ENCODE data around the gene ZMAT2.

ZMAT2 gene

GRCh38 chr5:140678993-140679392 is 21.3 kb upstream of the ZMAT2 start:
- no peak for TF ChIP-seq CTCF (IDR thresholded peaks at IDR 0.05; ENCODE audit: low read length)
- TF ChIP-seq EZH2phosphoT487 (IDR thresholded peaks at IDR 0.05; ENCODE audit: low read length): no peak
- Histone ChIP-seq H3K4me1 (ENCODE audit: low read length) (peaks cover 7% of the 10 kb centered on the region; the same call in 1 of the 2 replicates), H4K20me1 (ENCODE audit: insufficient read depth, low read length) (no peaks in the 10 kb centered on the region), H3K9me2 (replicated peaks; ENCODE audit: insufficient read depth, low read length) (no peaks in the 10 kb centered on the region), H2AFZ (ENCODE audit: low read length) (no peak overlapping the region), H3K79me2 (ENCODE audit: low read length) (no peaks in the 10 kb centered on the region), H3K27ac (ENCODE audit: low read length) (no peak overlapping the region), H3K9me3 (replicated peaks; ENCODE audit: insufficient read depth, low read length) (no peaks in the 10 kb centered on the region), H3F3A (ENCODE audit: insufficient read depth, low read length) (no peaks in the 10 kb centered on the region; the same call in 1 of the 2 replicates), H3K4me2 (ENCODE audit: low read depth, low read length) (no peak overlapping the region), H3K4me3 (ENCODE audit: low read length) (no peak overlapping the region), H3K27me3 (replicated peaks; ENCODE audit: insufficient read depth, low read length) (no peaks in the 10 kb centered on the region), H3K36me3 (replicated peaks; ENCODE audit: insufficient read depth, low read length) (no peaks in the 10 kb centered on the region; the same call in 1 of the 2 replicates), H3K9ac (ENCODE audit: low read length) (no peak overlapping the region)
- DNase-seq: no peak

GRCh38 chr5:140690376-140690932 is 9.8 kb upstream of the ZMAT2 start:
- no peaks in the 10 kb centered on the region for H4K20me1 ChIP-seq (ENCODE audit: insufficient read depth, low read length)
- H2AFZ ChIP-seq (ENCODE audit: low read length): peak overlapping the region; percentile 93
- H3F3A ChIP-seq (ENCODE audit: insufficient read depth, low read length): peaks cover 15% of the 10 kb centered on the region
- H3K36me3 ChIP-seq (replicated peaks; ENCODE audit: insufficient read depth, low read length): peaks cover 10% of the 10 kb centered on the region
- DNase-seq: no peak
- H3K27me3 ChIP-seq (replicated peaks; ENCODE audit: insufficient read depth, low read length): no peaks in the 10 kb centered on the region
- TF ChIP-seq EZH2phosphoT487 (IDR thresholded peaks at IDR 0.05; ENCODE audit: low read length) (no peak), CTCF (IDR thresholded peaks at IDR 0.05; ENCODE audit: low read length) (no peak), EZH2 (optimal IDR thresholded peaks at IDR 0.05; ENCODE audit: low read depth, low read length) (no peak)
- H3K9me2 ChIP-seq (replicated peaks; ENCODE audit: insufficient read depth, low read length): no peaks in the 10 kb centered on the region
- peak overlapping the region; percentile 80 for H3K9ac ChIP-seq (ENCODE audit: low read length)
- peaks cover 10% of the 10 kb centered on the region; the same call in 1 of the 2 replicates for H3K4me1 ChIP-seq (ENCODE audit: low read length)
- peaks cover 55% of the 10 kb centered on the region for H3K79me2 ChIP-seq (ENCODE audit: low read length)
- peak overlapping the region; percentile 87 for H3K4me2 ChIP-seq (ENCODE audit: low read depth, low read length)
- peak overlapping the region; percentile 63 for H3K27ac ChIP-seq (ENCODE audit: low read length)
- peak overlapping the region; percentile 91 for H3K4me3 ChIP-seq (ENCODE audit: low read length)
- no peaks in the 10 kb centered on the region for H3K9me3 ChIP-seq (replicated peaks; ENCODE audit: insufficient read depth, low read length)

GRCh38 chr5:140690941-140691924 is 9.0 kb upstream of the ZMAT2 start, which contains the start of the genes HARS1 and HARS2:
Gene HARS1, minus strand, starts transcription at chr5:140691370. Its CDS starts 66 bp downstream, at chr5:140691304.
Gene HARS2, plus strand, starts transcription at chr5:140691455. Its CDS starts 194 bp downstream, at chr5:140691649.
- no peaks in the 10 kb centered on the region for H3K9me2 ChIP-seq (replicated peaks; ENCODE audit: insufficient read depth, low read length)
- peaks cover 10% of the 10 kb centered on the region for H3K36me3 ChIP-seq (replicated peaks; ENCODE audit: insufficient read depth, low read length)
- H3K4me1 ChIP-seq (ENCODE audit: low read length): peaks cover 10% of the 10 kb centered on the region; the same call in 1 of the 2 replicates
- no peaks in the 10 kb centered on the region for H3K27me3 ChIP-seq (replicated peaks; ENCODE audit: insufficient read depth, low read length)
- H3K79me2 ChIP-seq (ENCODE audit: low read length): peaks cover 55% of the 10 kb centered on the region
- H3F3A ChIP-seq (ENCODE audit: insufficient read depth, low read length): peaks cover 15% of the 10 kb centered on the region
- H3K4me2 ChIP-seq (ENCODE audit: low read depth, low read length): peak within 1 kb of the TSS; percentile 87
- H3K9me3 ChIP-seq (replicated peaks; ENCODE audit: insufficient read depth, low read length): no peaks in the 10 kb centered on the region
- peak within 1 kb of the TSS; percentile 63 for H3K27ac ChIP-seq (ENCODE audit: low read length)
- TF ChIP-seq CTCF (IDR thresholded peaks at IDR 0.05; ENCODE audit: low read length) (no peak), EZH2 (optimal IDR thresholded peaks at IDR 0.05; ENCODE audit: low read depth, low read length) (no peak), EZH2phosphoT487 (IDR thresholded peaks at IDR 0.05; ENCODE audit: low read length) (no peak)
- DNase-seq: peak; percentile 95
- H3K9ac ChIP-seq (ENCODE audit: low read length): peak within 1 kb of the TSS; percentile 80
- H4K20me1 ChIP-seq (ENCODE audit: insufficient read depth, low read length): no peaks in the 10 kb centered on the region
- peak within 1 kb of the TSS; percentile 91 for H3K4me3 ChIP-seq (ENCODE audit: low read length)
- H2AFZ ChIP-seq (ENCODE audit: low read length): peak within 1 kb of the TSS; percentile 93
